ENCODE data around the gene SNAP91. TPM values are rescaled to one million over a fixed set of nuclear protein-coding genes. Genes with fewer than 3 reads are reported as not detected.

The SNAP91 gene
- total RNA-seq, 1 donor from 2014 or later, result 0.11 TPM

- Mint-ChIP-seq H3K36me3 (ENCODE audit: unreplicated experiment) (no peaks in the 10 kb centered on the region), H3K27me3 (ENCODE audit: unreplicated experiment) (peaks cover 30% of the 10 kb centered on the region), H3K27ac (ENCODE audit: unreplicated experiment) (no peak overlapping the region), H3K9me3 (ENCODE audit: unreplicated experiment) (no peaks in the 10 kb centered on the region), H3K4me3 (ENCODE audit: unreplicated experiment) (no peak overlapping the region), H3K4me1 (ENCODE audit: unreplicated experiment) (no peaks in the 10 kb centered on the region)
- no peak for TF ChIP-seq CTCF (IDR thresholded peaks at IDR 0.05)
- DNase-seq (ENCODE audit: extremely low spot score, unreplicated experiment), result no peak
Observed at GRCh38 chr6:83600459-83600858, 108.4 kb downstream of the SNAP91 start.

GRCh38 chr6:83597511-83597910 is 111.4 kb downstream of the SNAP91 start:
- no peak overlapping the region for H3K4me3 Mint-ChIP-seq (ENCODE audit: unreplicated experiment)
- no peak overlapping the region for H3K27ac Mint-ChIP-seq (ENCODE audit: unreplicated experiment)
- no peaks in the 10 kb centered on the region for H3K4me1 Mint-ChIP-seq (ENCODE audit: unreplicated experiment)
- DNase-seq (ENCODE audit: extremely low spot score, unreplicated experiment), result no peak
- no peak for TF ChIP-seq CTCF (IDR thresholded peaks at IDR 0.05)
- peaks cover 29% of the 10 kb centered on the region for H3K27me3 Mint-ChIP-seq (ENCODE audit: unreplicated experiment)
- no peaks in the 10 kb centered on the region for H3K36me3 Mint-ChIP-seq (ENCODE audit: unreplicated experiment)
- no peaks in the 10 kb centered on the region for H3K9me3 Mint-ChIP-seq (ENCODE audit: unreplicated experiment)

GRCh38 chr6:83597051-83597450 is 111.8 kb downstream of the SNAP91 start:
- peaks cover 24% of the 10 kb centered on the region for H3K27me3 Mint-ChIP-seq (ENCODE audit: unreplicated experiment)
- TF ChIP-seq CTCF (IDR thresholded peaks at IDR 0.05), result no peak
- no peak overlapping the region for H3K27ac Mint-ChIP-seq (ENCODE audit: unreplicated experiment)
- H3K4me3 Mint-ChIP-seq (ENCODE audit: unreplicated experiment), result no peak overlapping the region
- DNase-seq (ENCODE audit: extremely low spot score, unreplicated experiment), result no peak
- H3K9me3 Mint-ChIP-seq (ENCODE audit: unreplicated experiment), result no peaks in the 10 kb centered on the region
- no peaks in the 10 kb centered on the region for H3K4me1 Mint-ChIP-seq (ENCODE audit: unreplicated experiment)
- H3K36me3 Mint-ChIP-seq (ENCODE audit: unreplicated experiment), result no peaks in the 10 kb centered on the region

- no peak for DNase-seq (ENCODE audit: extremely low spot score, unreplicated experiment)
- no peak for TF ChIP-seq CTCF (IDR thresholded peaks at IDR 0.05)
- H3K36me3 Mint-ChIP-seq (ENCODE audit: unreplicated experiment), result no peaks in the 10 kb centered on the region
- H3K9me3 Mint-ChIP-seq (ENCODE audit: unreplicated experiment), result no peaks in the 10 kb centered on the region
- H3K4me3 Mint-ChIP-seq (ENCODE audit: unreplicated experiment), result no peak overlapping the region
- peaks cover 14% of the 10 kb centered on the region for H3K27me3 Mint-ChIP-seq (ENCODE audit: unreplicated experiment)
- no peaks in the 10 kb centered on the region for H3K4me1 Mint-ChIP-seq (ENCODE audit: unreplicated experiment)
- H3K27ac Mint-ChIP-seq (ENCODE audit: unreplicated experiment), result no peak overlapping the region
Observed at GRCh38 chr6:83594941-83595340, 114.0 kb downstream of the SNAP91 start.

GRCh38 chr6:83593395-83593785 is 115.5 kb downstream of the SNAP91 start:
- Mint-ChIP-seq H3K9me3 (ENCODE audit: unreplicated experiment) (no peaks in the 10 kb centered on the region), H3K36me3 (ENCODE audit: unreplicated experiment) (no peaks in the 10 kb centered on the region), H3K4me3 (ENCODE audit: unreplicated experiment) (no peak overlapping the region), H3K4me1 (ENCODE audit: unreplicated experiment) (no peaks in the 10 kb centered on the region), H3K27me3 (ENCODE audit: unreplicated experiment) (peaks cover 14% of the 10 kb centered on the region), H3K27ac (ENCODE audit: unreplicated experiment) (no peak overlapping the region)
- TF ChIP-seq CTCF (IDR thresholded peaks at IDR 0.05), result no peak
- no peak for DNase-seq (ENCODE audit: extremely low spot score, unreplicated experiment)

Measured in osteocyte (in vitro differentiated cells).